ENCODE data around the gene CHDH.
A peak's percentile ranks its signal among the peaks of the same experiment; 100 is the strongest.

Gene CHDH

GRCh38 chr3:53777468-53777867 lies 68.8 kb downstream of the CHDH start:
- Histone ChIP-seq H3K9me3 (ENCODE audit: control insufficient read depth, insufficient read depth, low read depth, low read length) (no peaks in the 10 kb centered on the region), H3K36me3 (ENCODE audit: control insufficient read depth in 2 of 2, insufficient read depth in 1 of 2, low read length in 2 of 2) (no peaks in the 10 kb centered on the region), H3K27ac (ENCODE audit: extremely low read depth, low read depth, low read length) (no peak overlapping the region), H3K4me1 (ENCODE audit: control insufficient read depth, insufficient read depth, low read length) (no peaks in the 10 kb centered on the region), H3K4me3 (ENCODE audit: low read depth, low read length) (no peak overlapping the region)
- no peak for TF ChIP-seq ZNF248 (tag by site-specific recombination; IDR thresholded peaks at IDR 0.05)
- POLR2A ChIA-PET: no interaction called here
- CTCF ChIA-PET: no interaction called here

- ChIA-PET POLR2A (no interaction called here), CTCF (no interaction called here)
- TF ChIP-seq ZNF18 (tag by site-specific recombination; IDR thresholded peaks at IDR 0.05) (no peak), ZNF629 (tag by site-specific recombination; IDR thresholded peaks at IDR 0.05) (no peak), ZNF37A (tag by site-specific recombination; IDR thresholded peaks at IDR 0.05) (no peak)
- Histone ChIP-seq H3K9me3 (ENCODE audit: control insufficient read depth, insufficient read depth, low read depth, low read length) (no peaks in the 10 kb centered on the region), H3K36me3 (ENCODE audit: control insufficient read depth in 2 of 2, insufficient read depth in 1 of 2, low read length in 2 of 2) (no peaks in the 10 kb centered on the region), H3K4me3 (ENCODE audit: low read depth, low read length) (no peak overlapping the region), H3K4me1 (ENCODE audit: control insufficient read depth, insufficient read depth, low read length) (no peaks in the 10 kb centered on the region), H3K27ac (ENCODE audit: extremely low read depth, low read depth, low read length) (no peak overlapping the region)
Observed at GRCh38 chr3:53776494-53777101, 69.6 kb downstream of the CHDH start.

DNA sequence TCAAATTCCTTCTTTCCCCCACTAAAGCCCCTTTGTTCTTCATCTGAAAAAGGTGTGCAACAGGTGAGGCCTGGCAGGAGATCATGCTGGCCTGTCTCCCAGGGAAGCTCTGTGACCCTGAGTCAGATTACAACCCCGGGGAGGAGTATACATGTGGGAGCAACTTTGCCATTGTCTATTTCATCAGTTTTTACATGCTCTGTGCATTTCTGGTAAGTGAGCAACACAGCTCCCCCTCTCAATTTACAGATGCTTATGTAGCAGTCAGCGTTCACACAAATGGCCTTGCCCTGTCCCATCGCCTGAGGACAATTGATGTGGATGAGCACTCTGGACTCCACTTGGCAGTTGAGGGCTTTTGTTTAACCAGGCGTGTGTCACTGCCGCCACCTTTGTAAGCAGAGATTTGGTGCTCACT lies 70.4 kb downstream of the CHDH start:
- POLR2A ChIA-PET: no interaction called here
- CTCF ChIA-PET: no interaction called here
- no peaks in the 10 kb centered on the region for H3K4me1 ChIP-seq (ENCODE audit: control insufficient read depth, insufficient read depth, low read length)

GRCh38 chr3:53775018-53775417 lies 71.2 kb downstream of the CHDH start:
- no peaks in the 10 kb centered on the region for H3K9me3 ChIP-seq (ENCODE audit: control insufficient read depth, insufficient read depth, low read depth, low read length)
- H3K36me3 ChIP-seq (ENCODE audit: control insufficient read depth in 2 of 2, insufficient read depth in 1 of 2, low read length in 2 of 2): no peaks in the 10 kb centered on the region
- CTCF ChIA-PET: interaction anchor here (0.6 kb wide), 1 partner anchor 44 kb away, joined by 3 read pairs; no protein-coding TSS in a partner anchor
- POLR2A ChIA-PET: no interaction called here
- H3K4me3 ChIP-seq (ENCODE audit: low read depth, low read length): no peak overlapping the region
- H3K4me1 ChIP-seq (ENCODE audit: control insufficient read depth, insufficient read depth, low read length): no peaks in the 10 kb centered on the region
- TF ChIP-seq ZNF155 (tag by site-specific recombination; IDR thresholded peaks at IDR 0.05): no peak
- no peak for TF ChIP-seq ZNF629 (tag by site-specific recombination; IDR thresholded peaks at IDR 0.05)
- TF ChIP-seq SALL2 (tag by site-specific recombination; IDR thresholded peaks at IDR 0.05; ENCODE audit: borderline replicate concordance): no peak
- TF ChIP-seq, protein P1, sequence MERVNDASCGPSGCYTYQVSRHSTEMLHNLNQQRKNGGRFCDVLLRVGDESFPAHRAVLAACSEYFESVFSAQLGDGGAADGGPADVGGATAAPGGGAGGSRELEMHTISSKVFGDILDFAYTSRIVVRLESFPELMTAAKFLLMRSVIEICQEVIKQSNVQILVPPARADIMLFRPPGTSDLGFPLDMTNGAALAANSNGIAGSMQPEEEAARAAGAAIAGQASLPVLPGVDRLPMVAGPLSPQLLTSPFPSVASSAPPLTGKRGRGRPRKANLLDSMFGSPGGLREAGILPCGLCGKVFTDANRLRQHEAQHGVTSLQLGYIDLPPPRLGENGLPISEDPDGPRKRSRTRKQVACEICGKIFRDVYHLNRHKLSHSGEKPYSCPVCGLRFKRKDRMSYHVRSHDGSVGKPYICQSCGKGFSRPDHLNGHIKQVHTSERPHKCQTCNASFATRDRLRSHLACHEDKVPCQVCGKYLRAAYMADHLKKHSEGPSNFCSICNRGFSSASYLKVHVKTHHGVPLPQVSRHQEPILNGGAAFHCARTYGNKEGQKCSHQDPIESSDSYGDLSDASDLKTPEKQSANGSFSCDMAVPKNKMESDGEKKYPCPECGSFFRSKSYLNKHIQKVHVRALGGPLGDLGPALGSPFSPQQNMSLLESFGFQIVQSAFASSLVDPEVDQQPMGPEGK (tag by site-specific recombination; IDR thresholded peaks at IDR 0.05): no peak
- no peak for TF ChIP-seq ZBTB1 (tag by site-specific recombination; IDR thresholded peaks at IDR 0.05)
- no peak for TF ChIP-seq ZFP3 (tag by site-specific recombination; IDR thresholded peaks at IDR 0.05; ENCODE audit: low read depth)
- TF ChIP-seq ZNF544 (tag by site-specific recombination; IDR thresholded peaks at IDR 0.05): no peak
- no peak for TF ChIP-seq ZIC2 (tag by site-specific recombination; IDR thresholded peaks at IDR 0.05)
- TF ChIP-seq, protein P2, sequence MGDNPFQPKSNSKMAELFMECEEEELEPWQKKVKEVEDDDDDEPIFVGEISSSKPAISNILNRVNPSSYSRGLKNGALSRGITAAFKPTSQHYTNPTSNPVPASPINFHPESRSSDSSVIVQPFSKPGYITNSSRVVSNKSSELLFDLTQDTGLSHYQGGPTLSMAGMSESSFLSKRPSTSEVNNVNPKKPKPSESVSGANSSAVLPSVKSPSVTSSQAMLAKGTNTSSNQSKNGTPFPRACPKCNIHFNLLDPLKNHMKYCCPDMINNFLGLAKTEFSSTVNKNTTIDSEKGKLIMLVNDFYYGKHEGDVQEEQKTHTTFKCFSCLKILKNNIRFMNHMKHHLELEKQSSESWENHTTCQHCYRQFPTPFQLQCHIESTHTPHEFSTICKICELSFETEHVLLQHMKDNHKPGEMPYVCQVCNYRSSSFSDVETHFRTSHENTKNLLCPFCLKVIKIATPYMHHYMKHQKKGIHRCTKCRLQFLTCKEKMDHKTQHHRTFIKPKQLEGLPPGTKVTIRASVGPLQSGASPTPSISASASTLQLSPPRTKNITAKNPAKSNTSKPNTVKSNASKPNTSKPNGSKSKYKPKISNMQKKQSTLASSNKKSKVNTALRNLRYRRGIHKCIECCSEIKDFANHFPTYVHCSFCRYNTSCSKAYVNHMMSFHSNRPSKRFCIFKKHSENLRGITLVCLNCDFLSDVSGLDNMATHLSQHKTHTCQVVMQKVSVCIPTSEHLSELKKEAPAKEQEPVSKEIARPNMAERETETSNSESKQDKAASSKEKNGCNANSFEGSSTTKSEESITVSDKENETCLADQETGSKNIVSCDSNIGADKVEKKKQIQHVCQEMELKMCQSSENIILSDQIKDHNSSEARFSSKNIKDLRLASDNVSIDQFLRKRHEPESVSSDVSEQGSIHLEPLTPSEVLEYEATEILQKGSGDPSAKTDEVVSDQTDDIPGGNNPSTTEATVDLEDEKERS (tag by site-specific recombination; IDR thresholded peaks at IDR 0.05): no peak
- no peak for TF ChIP-seq SETDB1 (IDR thresholded peaks at IDR 0.05; ENCODE audit: insufficient read length, low read length)
- TF ChIP-seq ZNF202 (tag by site-specific recombination; IDR thresholded peaks at IDR 0.05; ENCODE audit: borderline replicate concordance): no peak
- H3K27ac ChIP-seq (ENCODE audit: extremely low read depth, low read depth, low read length): no peak overlapping the region

More for the DNA sequence above, 70.4 kb downstream of the CHDH start:
- TF ChIP-seq ZBTB10 (tag by site-specific recombination; IDR thresholded peaks at IDR 0.05) (no peak), SCRT1 (tag by site-specific recombination; IDR thresholded peaks at IDR 0.05; ENCODE audit: borderline replicate concordance) (peak; percentile 69), SCRT2 (tag by site-specific recombination; IDR thresholded peaks at IDR 0.05) (peak; percentile 90)
- H3K4me3 ChIP-seq (ENCODE audit: low read depth, low read length): no peak overlapping the region
- no peaks in the 10 kb centered on the region for H3K9me3 ChIP-seq (ENCODE audit: control insufficient read depth, insufficient read depth, low read depth, low read length)
- H3K27ac ChIP-seq (ENCODE audit: extremely low read depth, low read depth, low read length): no peak overlapping the region
- no peaks in the 10 kb centered on the region for H3K36me3 ChIP-seq (ENCODE audit: control insufficient read depth in 2 of 2, insufficient read depth in 1 of 2, low read length in 2 of 2)

Data from HEK293 (cell line).